NCI-H82 treated with DMSO at 0.1 percent for 48 hours (cell line): ENCODE data around the gene MPL.
A peak's percentile ranks its signal among the peaks of the same experiment; 100 is the strongest.

ENCODE experiments used
- DNase-seq: peaks from one replicate; lab custom pipeline; 2025; ENCODE audit not compliant: unreplicated experiment; lab: John Stamatoyannopoulos, UW

The MPL gene

DNA sequence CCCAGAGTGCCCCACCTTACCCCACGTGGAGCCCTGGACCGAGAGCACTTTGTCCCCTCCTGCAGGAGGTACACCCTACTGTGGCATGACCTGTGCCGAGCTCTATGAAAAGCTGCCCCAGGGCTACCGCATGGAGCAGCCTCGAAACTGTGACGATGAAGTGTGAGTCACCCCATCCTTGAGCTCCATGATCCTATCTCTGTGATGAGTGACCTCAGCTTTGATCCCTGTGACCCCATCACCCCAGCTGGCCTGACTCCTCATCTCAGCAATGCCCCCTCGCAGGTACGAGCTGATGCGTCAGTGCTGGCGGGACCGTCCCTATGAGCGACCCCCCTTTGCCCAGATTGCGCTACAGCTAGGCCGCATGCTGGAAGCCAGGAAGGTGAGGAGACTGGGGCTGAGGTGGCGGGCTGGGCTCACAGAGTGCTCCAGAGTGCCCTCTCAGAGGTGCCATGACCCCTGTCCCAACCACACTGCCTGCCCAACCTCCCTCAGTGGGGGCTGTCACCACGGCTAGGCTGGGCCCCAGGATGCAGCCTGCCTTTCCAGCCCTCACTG, 16.2 kb upstream of the MPL start:
- DNase-seq = no peak

DNA sequence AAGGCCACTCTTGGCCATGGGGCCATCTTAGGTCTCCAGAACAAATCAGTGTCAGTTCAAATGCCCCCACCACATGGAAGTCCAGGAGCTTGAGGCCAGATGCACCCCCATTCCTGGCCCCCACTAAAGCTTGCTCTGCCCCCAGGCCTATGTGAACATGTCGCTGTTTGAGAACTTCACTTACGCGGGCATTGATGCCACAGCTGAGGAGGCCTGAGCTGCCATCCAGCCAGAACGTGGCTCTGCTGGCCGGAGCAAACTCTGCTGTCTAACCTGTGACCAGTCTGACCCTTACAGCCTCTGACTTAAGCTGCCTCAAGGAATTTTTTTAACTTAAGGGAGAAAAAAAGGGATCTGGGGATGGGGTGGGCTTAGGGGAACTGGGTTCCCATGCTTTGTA, 15.1 kb upstream of the MPL start:
- DNase-seq = no peak

DNA sequence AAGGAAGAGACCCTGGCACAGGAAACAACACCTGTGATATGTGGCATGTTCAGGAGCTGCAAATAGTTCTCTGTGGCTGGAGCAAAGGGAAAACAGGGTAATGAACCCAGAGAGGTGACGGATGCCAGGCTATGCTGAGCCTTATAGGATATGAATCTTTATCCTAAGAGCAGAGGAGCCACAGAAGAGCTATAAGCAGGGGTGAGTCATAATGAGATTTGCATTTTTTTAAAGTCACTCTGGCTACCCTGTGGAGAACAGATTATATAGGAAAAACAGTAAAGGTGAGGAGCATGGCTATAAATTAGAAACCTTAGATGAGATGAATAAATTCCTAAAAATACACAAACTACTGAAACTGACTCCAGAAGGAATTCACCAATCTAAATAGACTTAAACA, 12.8 kb upstream of the MPL start:
- DNase-seq = no peak

DNA sequence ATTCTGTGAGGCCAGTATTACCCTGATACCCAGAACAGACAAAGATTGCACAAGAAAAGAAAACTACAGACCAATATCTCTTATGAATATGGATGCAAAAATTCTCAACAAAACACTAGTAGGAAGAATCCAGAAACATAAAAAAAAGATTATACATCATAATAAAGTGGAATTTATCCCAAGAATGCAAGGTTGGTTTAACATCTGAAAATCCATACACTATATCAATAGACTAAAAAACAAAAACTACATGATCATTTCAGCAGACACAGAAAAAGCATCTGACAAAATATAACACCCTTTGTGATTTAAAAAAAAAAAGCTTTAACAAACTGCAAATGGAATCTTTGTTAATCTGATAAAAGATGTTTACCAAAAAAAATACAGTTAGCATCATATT, 12.2 kb upstream of the MPL start:
- no peak for DNase-seq

DNA sequence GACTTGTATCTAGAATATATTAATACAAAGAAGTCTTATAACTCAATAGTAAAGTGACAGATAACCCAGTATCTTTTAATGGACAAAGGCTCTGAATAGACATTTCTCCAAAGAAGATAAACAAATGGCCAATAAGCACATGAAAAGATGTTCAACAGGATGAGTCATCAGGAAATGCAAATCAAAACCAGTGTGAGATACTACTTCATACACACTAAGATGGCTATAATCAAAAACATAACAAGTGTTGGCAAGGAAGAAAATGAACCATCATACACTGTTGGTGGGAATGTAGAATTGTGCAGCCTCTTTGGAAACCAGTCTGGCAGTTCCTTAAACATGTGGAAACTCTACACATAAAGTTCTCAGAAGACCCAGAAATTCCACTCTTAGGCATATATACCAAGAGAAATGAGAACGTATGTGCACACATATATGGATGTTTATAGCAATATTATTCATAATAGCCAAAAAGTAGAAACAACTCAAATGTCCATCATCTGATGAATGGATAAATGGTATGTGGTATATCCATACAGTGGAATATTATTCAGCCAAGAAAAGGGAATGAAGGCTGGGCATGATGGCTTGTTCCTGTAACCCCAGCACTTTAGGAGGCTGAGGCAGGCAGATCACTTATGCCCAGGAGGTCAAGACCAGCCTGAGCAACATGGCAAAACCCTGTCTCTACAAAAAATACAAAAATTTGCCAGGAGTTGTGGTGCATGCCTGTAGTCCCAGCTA, 9.9 kb upstream of the MPL start:
- DNase-seq = no peak

DNA sequence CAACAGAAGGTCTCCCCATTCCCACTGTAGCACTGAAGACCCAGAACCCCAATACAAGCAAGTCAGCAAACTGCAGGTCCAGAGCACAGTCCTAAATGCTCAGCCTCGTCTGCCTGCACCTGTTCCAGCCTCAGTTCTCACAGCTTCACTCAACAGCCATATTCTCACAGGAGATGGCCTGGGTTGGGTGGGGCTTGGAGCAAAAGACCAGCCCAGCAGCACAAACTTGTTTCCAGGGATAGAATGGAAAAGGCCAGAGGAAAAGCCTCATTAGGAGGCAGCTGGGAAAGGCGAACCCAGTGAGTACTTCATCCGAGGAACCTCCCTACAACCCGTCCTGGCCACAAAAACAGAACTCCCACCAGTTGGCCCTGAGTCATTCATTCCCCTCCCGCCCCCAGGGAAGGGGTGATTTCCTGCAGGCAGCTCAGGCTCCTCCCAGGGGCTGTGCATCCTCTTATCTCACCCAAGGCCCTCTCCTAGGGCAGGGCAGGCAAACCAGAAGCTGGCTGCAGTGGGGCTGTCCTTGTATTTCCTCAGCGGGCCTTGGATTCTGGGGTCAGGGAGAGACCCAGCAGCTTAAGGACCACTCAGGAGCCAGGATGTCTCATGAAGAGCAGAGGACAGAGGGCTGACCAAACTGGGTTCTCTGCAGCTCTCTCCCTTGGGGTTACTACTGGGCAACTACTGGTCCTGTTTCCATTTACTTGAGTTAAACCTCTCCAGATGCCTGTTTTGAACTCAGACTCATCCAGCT, 7.4 kb upstream of the MPL start:
- DNase-seq = no peak

DNA sequence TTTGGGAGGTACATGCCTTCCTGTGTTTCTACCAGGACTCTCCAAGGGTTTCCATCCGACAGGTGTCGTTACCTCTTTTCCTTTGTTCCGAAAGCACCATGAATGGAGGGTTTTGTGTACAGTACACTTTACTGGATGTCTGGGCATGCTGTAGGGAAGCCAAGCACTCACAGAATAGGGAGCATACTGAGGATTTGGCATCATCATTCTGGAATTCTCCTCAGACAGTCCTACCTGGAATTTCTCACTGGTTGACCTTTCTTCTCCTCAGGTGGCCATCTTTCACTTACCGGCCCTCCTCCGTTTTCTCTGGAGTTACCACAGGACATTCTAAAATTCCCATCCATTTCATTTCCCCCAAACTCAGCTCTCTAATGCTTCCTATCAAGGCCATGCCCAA, 5.9 kb upstream of the MPL start:
- DNase-seq = no peak

DNA sequence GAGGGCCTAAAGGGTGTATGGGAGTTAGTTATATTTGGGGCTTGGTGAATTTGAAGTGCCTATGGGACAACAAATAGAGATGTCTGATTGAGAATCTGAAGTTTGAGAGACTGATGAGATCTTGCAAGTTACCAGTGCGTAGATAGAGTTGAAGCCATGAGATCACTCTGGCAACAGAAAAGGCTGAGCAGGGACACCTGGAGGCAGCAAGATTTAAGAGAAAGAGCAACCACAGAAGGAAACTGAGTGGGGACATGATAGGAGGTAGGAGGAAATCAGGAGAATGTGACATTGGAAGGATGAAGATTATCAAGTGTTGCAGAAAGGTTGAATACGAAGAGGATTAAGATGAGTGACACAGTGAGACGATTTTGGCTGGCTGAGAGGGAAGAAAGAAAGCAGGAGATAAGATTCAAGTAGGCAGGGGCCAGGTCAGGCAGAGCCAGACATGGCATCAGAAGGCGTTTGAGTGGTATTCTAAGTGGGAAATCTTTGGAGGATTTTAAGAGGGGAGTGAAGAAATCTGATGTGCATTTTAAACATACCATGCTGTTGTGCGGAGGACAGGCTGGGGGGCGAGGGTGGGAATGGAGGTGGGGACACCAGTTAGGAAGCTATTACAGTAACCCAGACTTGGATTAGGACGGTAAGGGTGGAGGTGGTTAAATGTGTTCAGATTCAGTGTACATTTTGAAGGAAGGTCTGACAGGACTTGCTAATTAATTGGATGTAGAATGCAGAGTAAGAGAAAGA, 3.0 kb upstream of the MPL start:
- DNase-seq = no peak

DNA sequence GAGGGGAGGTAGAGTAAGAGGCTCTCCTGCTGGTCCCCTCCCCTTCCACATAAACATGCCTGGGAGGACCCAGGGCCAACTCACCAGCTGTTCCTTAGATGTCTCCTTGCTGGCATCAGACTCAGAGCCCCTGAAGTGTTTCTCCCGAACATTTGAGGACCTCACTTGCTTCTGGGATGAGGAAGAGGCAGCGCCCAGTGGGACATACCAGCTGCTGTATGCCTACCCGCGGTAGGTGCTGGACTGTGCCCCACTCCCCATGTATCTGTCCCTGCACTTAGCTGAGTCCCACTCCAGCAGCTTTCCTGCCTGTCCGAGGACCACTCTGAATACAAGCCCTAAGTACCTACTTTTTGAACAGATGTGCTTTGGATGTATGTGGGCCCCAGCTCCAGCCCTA, 383 bp downstream of the MPL start:
- no peak for DNase-seq

DNA sequence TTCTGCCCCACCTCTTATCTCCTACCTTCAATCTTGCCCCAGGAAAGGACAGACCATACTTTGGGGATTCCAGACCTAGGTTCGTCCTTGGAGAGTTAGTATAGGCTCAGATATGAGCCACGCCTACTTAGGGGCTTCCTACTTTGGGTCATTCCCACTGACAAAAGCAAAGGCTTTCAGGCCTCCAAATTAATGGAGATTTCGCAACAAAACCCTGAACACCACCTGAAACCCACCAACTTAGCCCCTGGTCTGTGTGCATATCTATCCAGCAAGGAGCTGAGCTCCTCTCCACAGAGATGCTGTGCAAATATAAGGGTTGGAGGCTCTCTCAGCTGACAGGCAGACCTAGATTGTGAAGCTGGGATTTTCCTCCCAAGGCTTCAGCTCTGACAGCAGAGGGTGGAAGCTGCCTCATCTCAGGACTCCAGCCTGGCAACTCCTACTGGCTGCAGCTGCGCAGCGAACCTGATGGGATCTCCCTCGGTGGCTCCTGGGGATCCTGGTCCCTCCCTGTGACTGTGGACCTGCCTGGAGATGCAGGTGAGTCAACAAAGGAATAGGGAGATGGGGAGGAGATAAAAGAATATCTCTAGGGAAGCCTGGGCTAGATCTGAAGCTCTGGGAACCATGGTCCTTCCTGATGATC, 2.1 kb downstream of the MPL start:
- no peak for DNase-seq

DNA sequence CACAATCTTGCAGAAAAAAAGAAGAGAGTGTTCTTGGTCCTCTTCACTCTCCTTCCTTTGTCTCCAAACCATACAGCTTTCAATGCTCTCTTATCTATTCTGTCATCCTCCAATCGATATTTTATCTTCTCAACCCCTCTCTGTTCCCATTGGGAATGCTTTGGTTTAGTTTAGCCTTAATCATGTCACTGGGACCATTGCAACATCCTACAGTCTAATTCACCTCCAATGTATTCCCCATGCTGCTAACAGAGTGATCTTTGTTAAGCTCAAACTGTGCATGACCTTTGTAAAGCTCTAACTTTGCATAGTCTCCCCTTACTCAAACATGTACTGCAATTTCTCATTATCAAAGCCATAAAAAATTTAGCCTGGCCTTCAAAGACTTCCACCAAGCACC, 2.9 kb downstream of the MPL start:
- no peak for DNase-seq

DNA sequence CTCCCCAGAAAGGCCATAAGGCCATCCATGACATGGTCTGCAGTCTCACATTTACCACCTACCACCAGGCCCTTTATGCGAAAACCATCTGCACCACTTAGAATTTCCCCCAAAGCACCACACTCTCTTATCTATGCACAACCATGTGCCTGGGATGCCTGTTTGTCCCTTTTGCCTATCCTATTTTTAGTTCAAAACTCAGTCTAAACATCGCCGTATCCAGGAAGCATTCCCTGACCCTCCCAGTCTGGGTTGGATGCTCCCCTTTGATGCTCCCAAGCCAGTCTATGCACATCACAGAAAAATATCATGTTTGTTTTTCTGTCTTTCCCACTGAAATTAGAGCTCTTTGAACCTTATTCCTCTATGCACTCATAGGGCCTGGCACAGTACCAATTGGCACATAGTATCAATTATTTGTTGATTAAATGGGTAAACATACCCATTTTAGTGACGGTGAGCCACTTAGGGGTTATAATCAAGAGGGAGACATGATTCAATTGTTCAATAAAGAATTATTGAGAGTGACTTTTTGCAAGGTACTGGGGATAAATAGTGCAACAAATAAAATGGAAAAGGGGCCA, 6.7 kb downstream of the MPL start:
- no peak for DNase-seq

DNA sequence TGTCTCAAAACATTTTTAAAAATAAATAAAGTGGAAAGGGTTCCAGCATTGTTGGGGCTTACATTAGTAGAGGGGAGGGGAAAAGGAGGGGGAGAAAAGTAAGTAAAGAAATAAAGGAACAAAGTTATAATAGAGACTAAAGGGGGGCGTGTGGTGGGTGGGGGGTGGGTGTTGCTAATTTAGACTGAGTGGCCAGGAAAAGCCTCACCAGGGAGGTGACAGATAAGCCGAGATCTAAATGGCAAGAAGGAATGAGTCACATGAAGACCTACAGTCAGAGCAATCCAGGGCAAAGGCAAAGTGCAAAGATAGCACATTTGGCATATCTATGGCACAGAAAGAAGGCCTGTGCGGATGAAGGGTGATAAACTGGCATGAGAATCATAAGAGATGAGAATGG, 7.5 kb downstream of the MPL start:
- no peak for DNase-seq

DNA sequence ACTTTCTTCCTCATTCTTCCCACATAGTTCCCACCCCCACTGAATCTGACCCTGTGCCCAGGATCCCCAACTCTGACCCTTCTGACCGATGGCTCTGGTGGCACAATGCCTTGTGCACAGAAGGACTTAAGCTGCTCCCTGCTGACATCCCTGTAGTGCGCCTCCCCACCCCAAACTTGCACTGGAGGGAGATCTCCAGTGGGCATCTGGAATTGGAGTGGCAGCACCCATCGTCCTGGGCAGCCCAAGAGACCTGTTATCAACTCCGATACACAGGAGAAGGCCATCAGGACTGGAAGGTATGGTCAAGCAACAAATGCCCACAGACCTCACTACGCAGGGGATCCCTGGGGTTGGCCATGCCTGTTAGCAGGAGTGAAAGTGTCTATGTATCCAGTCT, 9.0 kb downstream of the MPL start:
- DNase-seq = no peak

DNA sequence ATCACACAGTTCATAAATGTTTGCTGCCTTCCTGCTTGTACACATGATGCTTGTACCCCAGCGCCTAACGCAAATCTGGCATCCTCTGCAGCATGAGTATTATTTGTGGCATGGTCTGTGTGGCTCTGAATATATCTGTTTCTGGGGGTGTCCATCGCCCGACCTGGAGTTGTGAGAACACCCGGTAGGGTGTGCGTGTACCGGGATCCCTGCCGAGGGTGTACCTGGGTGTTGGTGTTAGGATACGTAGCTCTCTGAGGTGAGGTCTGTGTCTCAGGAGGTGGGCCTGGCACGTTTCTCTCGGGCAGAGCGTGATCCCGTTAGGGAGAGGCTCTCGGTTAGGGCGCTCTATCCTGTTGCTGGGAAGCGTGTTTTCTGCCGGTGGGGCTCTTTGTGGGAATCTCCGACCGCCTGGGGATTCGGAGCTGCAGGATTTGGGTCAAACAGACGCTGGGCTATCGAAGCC, 10.8 kb downstream of the MPL start:
- no peak for DNase-seq

DNA sequence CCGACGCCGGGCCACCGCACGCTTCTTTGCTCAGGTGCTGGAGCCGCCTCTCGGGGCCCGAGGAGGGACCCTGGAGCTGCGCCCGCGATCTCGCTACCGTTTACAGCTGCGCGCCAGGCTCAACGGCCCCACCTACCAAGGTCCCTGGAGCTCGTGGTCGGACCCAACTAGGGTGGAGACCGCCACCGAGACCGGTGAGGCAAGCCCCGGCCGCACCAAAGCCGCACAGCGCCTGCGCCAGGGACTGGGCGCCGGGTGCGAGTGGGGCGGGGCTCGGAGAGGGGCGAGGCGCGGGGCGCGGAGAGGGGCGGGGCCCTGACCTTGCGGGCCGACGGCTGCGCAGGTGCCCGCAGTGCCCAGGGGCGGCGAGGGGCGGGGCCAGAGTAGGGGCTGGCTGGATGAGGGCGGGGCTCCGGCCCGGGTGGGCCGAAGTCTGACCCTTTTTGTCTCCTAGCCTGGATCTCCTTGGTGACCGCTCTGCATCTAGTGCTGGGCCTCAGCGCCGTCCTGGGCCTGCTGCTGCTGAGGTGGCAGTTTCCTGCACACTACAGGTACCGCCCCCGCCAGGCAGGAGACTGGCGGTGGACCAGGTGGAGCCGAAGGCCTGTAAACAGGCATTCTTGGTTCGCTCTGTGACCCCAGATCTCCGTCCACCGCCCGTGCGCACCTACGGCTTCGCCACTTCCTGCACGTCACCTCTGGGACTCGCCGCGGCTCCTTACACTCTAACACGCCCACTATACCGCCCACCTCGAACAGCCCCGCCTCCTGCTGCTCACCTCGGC, 11.4 kb downstream of the MPL start:
- peak; percentile 62 for DNase-seq

DNA sequence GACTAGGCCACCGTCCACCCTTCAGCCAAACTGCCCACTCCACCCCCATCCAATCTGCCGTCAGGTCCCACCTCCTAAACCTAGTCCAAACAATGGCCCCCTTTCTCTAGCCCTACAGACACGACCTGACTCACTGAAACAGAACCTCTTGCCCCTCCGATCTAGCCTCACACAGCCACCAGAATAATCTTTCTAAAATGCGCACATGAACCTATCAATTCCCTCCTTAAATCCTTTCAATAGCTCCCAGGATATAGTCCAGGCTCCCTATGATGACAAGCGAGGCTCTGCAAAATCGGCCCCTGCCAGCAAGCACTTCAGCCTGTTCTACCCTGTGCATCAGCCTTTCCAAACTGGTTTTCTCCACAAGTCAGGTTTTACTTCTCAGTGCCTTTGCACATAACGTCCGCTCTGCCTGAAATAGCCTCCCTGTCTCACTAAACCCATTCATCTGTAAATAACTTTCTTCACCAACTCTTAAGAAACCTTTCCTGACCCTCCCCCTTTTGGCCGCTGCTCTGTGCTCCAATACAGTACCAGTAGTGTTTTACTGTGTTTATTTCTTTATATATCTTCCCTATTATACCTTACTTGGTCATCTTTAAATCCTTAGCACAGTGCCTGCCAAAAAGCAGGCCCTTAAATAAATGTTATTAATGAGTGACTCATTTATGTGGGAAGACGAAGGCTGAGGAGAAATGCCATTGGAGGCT, 12.1 kb downstream of the MPL start:
- no peak for DNase-seq

DNA sequence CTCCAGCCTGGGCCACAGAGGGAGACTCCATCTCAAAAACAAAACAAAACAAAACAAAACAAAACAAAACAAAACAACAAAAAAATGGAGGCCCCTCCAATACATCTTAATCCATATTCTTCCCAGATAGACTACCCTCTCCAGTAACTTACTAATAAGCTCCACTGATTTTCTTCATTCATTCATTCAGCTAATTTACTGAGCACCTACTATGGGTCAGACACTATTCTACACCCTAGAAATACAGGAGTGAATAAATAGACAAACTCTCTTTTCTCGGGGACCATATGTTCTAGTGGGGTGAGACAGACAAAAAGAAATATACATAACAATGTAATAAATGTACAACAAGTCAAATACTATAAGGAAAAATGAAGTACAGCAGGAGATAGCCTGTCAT, 13.4 kb downstream of the MPL start:
- DNase-seq = no peak
